T-helper 1 cell treated with Interleukin-12 subunit alpha and Interleukin-12 subunit beta and Interleukin-4 antibody, amounts not matched to agents 30 ng/mL and 1 ng/mL, for 36 hours (primary cell): Measurements from ENCODE around the gene MYO7B. TPM values are rescaled to one million over a fixed set of nuclear protein-coding genes. Genes with fewer than 3 reads are reported as not detected.

Experiments used
- intact Hi-C: fragments of 100-400 bp; cut with micrococcal nuclease; formaldehyde crosslinking; loops from one replicate; pipeline ENCODE4 v1.15.1; 2024
- total RNA-seq: library from RNA; stranded (reverse); gene quantifications from 2 replicates; pipeline ENCODE4 v1.2.3, GENCODE V29; 2022

MYO7B gene
- total RNA-seq, 1 donor from 2014 or later = 0.54 TPM

- intact Hi-C loops = no loop called here
Observed at GRCh38 chr2:127623388-127624319, 88.2 kb downstream of the MYO7B start.

- intact Hi-C loops = no loop called here
Observed at GRCh38 chr2:127624320-127624755, 88.9 kb downstream of the MYO7B start.

GRCh38 chr2:127624756-127625571 lies 89.5 kb downstream of the MYO7B start:
- intact Hi-C loops = no loop called here

- intact Hi-C loops = no loop called here
Observed at GRCh38 chr2:127625572-127625951, 90.1 kb downstream of the MYO7B start.

- intact Hi-C loops = no loop called here
Observed at GRCh38 chr2:127626175-127626574, 90.7 kb downstream of the MYO7B start.

GRCh38 chr2:127626917-127627739 lies 91.6 kb downstream of the MYO7B start:
- intact Hi-C loops = no loop called here

- intact Hi-C loops = no loop called here
Observed at GRCh38 chr2:127627740-127628571, 92.5 kb downstream of the MYO7B start.

GRCh38 chr2:127628767-127629614 lies 93.5 kb downstream of the MYO7B start:
- intact Hi-C loops = no loop called here

- intact Hi-C loops = no loop called here
Observed at GRCh38 chr2:127629637-127630036, 94.2 kb downstream of the MYO7B start.

GRCh38 chr2:127630096-127630863 lies 94.8 kb downstream of the MYO7B start:
- intact Hi-C loops = no loop called here

- intact Hi-C loops = no loop called here
Observed at GRCh38 chr2:127630864-127631540, 95.5 kb downstream of the MYO7B start.

- intact Hi-C loops = no loop called here
Observed at GRCh38 chr2:127631541-127631996, 96.1 kb downstream of the MYO7B start.

GRCh38 chr2:127631997-127632581 lies 96.6 kb downstream of the MYO7B start:
- intact Hi-C loops = no loop called here

GRCh38 chr2:127632592-127633489 lies 97.4 kb downstream of the MYO7B start:
- intact Hi-C loops = no loop called here

GRCh38 chr2:127633556-127634065 lies 98.1 kb downstream of the MYO7B start:
- intact Hi-C loops = no loop called here

GRCh38 chr2:127634066-127634617 lies 98.7 kb downstream of the MYO7B start:
- intact Hi-C loops = no loop called here
